NCI-H187 (cell line): Measurements from ENCODE around the gene ARHGAP1.

Source experiments
- DNase-seq, 2 experiments: peaks; one replicate each; lab custom pipeline; 2025; lab: John Stamatoyannopoulos, UW

Gene ARHGAP1

GRCh38 chr11:46640036-46640788, 60.2 kb downstream of the ARHGAP1 start:
- no peak for DNase-seq

- DNase-seq: no peak
Measured at GRCh38 chr11:46639197-46639839, 61.1 kb downstream of the ARHGAP1 start.

DNA sequence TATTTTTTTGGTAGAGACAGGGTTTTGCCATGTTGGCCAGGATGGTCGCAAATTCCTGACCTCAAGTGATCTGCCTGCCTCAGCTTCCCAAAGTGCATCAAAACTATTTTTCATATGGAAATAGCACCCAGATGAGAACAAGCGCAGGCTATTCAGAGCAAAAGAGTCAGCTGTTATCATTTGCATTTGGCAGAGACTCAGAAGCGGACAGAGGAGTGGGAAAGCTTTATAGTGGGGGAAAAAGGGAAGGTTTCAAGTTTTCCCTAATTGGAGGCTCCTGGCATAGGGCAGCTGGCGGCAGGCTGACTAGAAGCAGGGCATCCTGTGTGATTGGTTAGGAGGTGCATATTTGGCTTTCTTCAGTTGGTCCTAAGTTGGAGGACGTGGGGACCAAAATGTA, 62.9 kb downstream of the ARHGAP1 start:
- no peak for DNase-seq

DNA sequence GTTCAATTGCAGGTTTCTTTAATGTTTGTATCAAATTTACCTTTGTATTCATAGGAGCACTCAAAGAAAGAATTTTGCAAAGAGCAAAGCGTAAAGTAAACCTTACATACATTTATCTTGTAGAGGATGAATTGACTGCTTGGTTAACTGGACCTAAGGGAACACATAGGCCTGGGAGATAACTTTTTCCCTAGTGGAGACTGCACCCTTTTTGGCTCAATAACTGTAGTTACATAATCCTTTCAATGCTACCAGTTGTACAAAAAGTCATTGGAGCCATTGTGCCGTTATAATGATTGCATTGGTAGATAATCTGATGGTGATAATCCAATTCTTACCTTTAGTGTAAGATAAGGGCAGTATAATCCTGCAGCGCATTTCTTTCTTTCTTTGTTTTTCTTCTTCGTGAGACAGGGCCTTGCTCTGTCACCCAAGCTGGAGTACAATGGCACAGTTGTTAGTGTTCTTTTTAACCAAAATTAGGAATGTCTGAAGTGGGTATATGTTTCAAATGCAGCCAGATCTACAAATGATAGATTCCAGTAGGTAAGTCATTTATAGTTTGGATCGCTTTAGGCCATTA, 64.8 kb downstream of the ARHGAP1 start:
- no peak for DNase-seq

GRCh38 chr11:46633291-46634217, 66.9 kb downstream of the ARHGAP1 start:
- no peak for DNase-seq

DNA sequence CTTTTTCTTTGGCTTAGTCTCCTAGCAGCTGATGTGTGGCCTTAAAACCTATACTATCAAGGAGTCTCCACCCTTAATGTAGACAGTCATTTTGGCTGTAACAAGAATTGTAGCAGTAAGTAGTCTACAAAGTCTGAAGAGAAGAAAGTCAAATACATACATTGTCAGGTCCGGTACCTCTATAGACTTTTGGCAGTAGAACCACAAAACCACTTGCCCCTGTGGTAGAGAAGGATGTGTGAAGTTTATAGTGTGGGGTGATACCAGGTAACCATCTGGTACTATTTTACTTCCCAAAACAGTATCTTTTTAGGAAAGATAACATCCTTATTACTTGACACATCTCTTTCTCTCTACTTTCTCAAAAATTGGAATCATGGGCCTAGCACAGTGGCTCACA, 67.9 kb downstream of the ARHGAP1 start:
- no peak for DNase-seq

DNA sequence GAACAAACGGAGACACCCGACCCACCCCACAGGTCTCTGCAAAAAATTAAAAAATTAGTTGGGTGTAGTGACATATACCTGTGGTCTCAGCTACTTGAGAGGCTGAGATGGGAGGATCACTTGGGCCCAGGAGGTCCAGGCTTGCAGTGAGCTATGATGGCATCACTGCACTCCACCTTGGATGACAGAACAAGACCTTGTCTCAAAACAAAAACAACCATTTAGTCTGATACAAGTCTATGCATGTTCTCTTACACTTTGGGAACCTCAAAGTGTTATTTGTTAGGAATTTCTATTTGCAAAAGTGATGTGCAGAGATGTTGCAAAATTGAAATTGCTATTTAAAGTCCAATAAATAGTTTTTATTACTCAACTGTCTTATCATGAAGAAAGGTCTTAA, 68.7 kb downstream of the ARHGAP1 start:
- no peak for DNase-seq

DNA sequence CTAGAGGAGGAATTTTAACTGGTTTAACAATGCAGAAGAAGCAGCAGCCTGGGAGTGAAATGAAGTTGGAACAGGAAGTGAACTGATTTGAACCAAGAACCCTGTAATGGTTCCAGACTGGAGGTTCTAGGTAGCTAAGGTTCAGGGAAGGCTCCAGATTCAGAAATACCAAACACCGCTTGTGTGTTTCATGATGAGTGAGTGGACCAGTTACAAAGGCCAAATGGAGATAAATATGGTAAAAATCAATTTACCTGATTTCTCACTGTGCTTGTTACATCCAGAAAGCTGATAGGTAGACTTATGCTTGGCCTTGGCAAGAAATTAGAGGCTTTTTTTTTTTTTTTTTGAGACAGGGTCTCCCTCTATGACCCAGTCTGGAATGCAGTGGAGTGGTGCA, 70.2 kb downstream of the ARHGAP1 start:
- DNase-seq: no peak

DNA sequence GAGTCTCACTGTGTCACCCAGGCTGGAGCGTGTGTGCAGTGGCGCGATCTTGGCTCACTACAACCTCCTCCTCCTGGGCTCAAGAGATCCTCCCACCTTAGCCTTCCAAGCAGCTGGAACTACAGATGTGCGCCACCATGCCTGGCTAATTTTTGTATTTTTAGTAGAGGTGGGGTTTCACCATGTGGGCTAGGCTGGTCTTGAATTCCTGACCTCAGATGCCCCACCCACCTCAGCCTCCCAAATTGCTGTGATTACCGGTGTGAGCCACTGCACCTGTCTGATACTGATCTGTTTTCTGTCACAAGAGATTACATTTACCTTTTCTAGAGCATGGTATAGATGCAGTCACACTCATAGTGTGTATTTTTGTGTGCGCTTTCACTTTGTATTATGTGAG, 71.5 kb downstream of the ARHGAP1 start:
- DNase-seq: no peak
